Loucy (cell line): ENCODE measurements around the gene PKD1L1.

Experiments
- EZH2phosphoT487 ChIP-seq: fragments of 200-600 bp; IDR thresholded peaks from 2 replicates; pipeline ENCODE4 v1.6.1; 2018; ENCODE audit warnings: antibody characterized with exemption, mild to moderate bottlenecking, moderate library complexity, borderline replicate concordance
- TF ChIP-seq, protein P1 (sequence below): fragments of 200-600 bp; sonication (generic); conservative IDR thresholded peaks from 2 replicates; pipeline ENCODE4 v1.5.1; 2014; ENCODE audit warnings: mild to moderate bottlenecking, antibody characterized with exemption, low read length

DNA sequence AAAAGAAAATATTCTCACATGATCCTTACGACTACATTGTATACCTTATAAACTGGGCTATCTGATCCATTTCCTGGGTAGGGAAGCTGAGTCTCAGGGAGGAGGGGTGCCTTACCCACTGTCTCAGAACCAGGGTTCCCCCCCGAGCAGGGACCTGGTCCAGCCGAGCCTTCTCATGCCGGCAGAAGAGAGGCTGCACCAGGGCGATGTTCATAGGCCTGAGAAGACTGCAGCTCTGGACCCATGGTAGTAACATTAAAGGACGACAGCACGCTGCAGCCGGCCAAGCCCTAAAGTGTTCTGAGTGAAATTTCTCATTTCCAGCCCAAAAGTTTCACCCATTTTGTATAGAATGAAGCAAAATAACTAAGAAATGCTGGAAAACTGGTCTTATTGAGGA, 203.4 kb downstream of the PKD1L1 start:
- TF ChIP-seq, protein P1, sequence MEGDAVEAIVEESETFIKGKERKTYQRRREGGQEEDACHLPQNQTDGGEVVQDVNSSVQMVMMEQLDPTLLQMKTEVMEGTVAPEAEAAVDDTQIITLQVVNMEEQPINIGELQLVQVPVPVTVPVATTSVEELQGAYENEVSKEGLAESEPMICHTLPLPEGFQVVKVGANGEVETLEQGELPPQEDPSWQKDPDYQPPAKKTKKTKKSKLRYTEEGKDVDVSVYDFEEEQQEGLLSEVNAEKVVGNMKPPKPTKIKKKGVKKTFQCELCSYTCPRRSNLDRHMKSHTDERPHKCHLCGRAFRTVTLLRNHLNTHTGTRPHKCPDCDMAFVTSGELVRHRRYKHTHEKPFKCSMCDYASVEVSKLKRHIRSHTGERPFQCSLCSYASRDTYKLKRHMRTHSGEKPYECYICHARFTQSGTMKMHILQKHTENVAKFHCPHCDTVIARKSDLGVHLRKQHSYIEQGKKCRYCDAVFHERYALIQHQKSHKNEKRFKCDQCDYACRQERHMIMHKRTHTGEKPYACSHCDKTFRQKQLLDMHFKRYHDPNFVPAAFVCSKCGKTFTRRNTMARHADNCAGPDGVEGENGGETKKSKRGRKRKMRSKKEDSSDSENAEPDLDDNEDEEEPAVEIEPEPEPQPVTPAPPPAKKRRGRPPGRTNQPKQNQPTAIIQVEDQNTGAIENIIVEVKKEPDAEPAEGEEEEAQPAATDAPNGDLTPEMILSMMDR = no peak
- TF ChIP-seq EZH2phosphoT487 = no peak
